Eye (tissue), 1 donor: ENCODE results near the gene FIGLA.

Experiments
- DNase-seq: peaks from one replicate; pipeline ENCODE4 v3.0.0-alpha.2; 2015

FIGLA gene

GRCh38 chr2:70790136-70790828 lies at the start of gene FIGLA:
FIGLA (minus strand) TSS chr2:70790643; CDS start chr2:70790638, 5 bp downstream.
- DNase-seq = peak; percentile 71

- DNase-seq = no peak
Observed at GRCh38 chr2:70837980-70838925, 47.8 kb upstream of the FIGLA start.

GRCh38 chr2:70835643-70836042 lies 45.2 kb upstream of the FIGLA start, which contains the start of gene CD207:
CD207 (minus strand) TSS chr2:70835816; CDS start chr2:70835776, 40 bp downstream.
- DNase-seq = no peak

GRCh38 chr2:70834881-70835280 lies 44.4 kb upstream of the FIGLA start:
- no peak for DNase-seq

- no peak for DNase-seq
Observed at GRCh38 chr2:70834106-70834505, 43.7 kb upstream of the FIGLA start.

GRCh38 chr2:70833246-70833645 lies 42.8 kb upstream of the FIGLA start:
- DNase-seq = no peak

- no peak for DNase-seq
Observed at GRCh38 chr2:70832386-70832785, 41.9 kb upstream of the FIGLA start.

- DNase-seq = no peak
Observed at GRCh38 chr2:70831861-70832260, 41.4 kb upstream of the FIGLA start.

- DNase-seq = no peak
Observed at GRCh38 chr2:70830366-70830765, 39.9 kb upstream of the FIGLA start.

- DNase-seq = no peak
Observed at GRCh38 chr2:70829916-70830315, 39.5 kb upstream of the FIGLA start.

- no peak for DNase-seq
Observed at GRCh38 chr2:70828914-70829824, 38.7 kb upstream of the FIGLA start.

- no peak for DNase-seq
Observed at GRCh38 chr2:70828115-70828514, 37.7 kb upstream of the FIGLA start.

GRCh38 chr2:70827388-70827787 lies 36.9 kb upstream of the FIGLA start:
- no peak for DNase-seq

GRCh38 chr2:70826696-70827350 lies 36.4 kb upstream of the FIGLA start:
- DNase-seq = no peak

GRCh38 chr2:70823249-70823648 lies 32.8 kb upstream of the FIGLA start:
- no peak for DNase-seq

GRCh38 chr2:70822843-70823242 lies 32.4 kb upstream of the FIGLA start:
- DNase-seq = no peak

GRCh38 chr2:70820499-70820898 lies 30.1 kb upstream of the FIGLA start, which contains the start of gene CLEC4F:
CLEC4F (minus strand) TSS chr2:70820599; CDS start chr2:70820523, 76 bp downstream.
- no peak for DNase-seq

- no peak for DNase-seq
Observed at GRCh38 chr2:70817284-70817954, 27.0 kb upstream of the FIGLA start.

- DNase-seq = no peak
Observed at GRCh38 chr2:70816726-70817125, 26.3 kb upstream of the FIGLA start.

- no peak for DNase-seq
Observed at GRCh38 chr2:70808983-70809958, 18.8 kb upstream of the FIGLA start.

GRCh38 chr2:70807828-70808118 lies 17.3 kb upstream of the FIGLA start:
- no peak for DNase-seq
